HepG2 (cell line): ENCODE measurements around the gene UGT1A3. TPM values are rescaled to one million over a fixed set of nuclear protein-coding genes. Genes with fewer than 3 reads are reported as not detected.

Experiments
- ATAC-seq: fragments of 200-7000 bp; cut with Tn5 transposase; 3 replicates; pipeline ENCODE4 v1.9.1; 2020; ENCODE audit warnings: mild to moderate bottlenecking, moderate library complexity
- BruUV-seq: library from RNA; stranded (reverse); fragments of 400-500 nt; replicated peaks from 2 replicates; lab custom pipeline; 2021; lab: Mats Ljungman, UMichigan
- CTCF ChIA-PET: fragments of 300-600 bp; formaldehyde crosslinking; extraction: SDS; loops from one replicate; lab custom pipeline; 2021; ENCODE audit warnings: low total read pairs, inconsistent platforms, low intra/inter-chr PET ratio; lab: Yijun Ruan, JAX
- POLR2A ChIA-PET: fragments of 350-600 bp; sonication (Branson Sonifier 250); formaldehyde crosslinking; loops from one replicate; lab custom pipeline; 2020; ENCODE audit warnings: antibody characterized with exemption, inconsistent platforms; lab: Yijun Ruan, JAX
- DNase-seq: peaks from one replicate; pipeline ENCODE4 v3.0.0-alpha.2; 2015; ENCODE audit warnings: low spot score
- FAIRE-seq: peaks from 3 replicates; lab custom pipeline; 2011; peaks lifted over from hg19 to GRCh38; lab: Jason Lieb, UNC
- H2AFZ ChIP-seq: one replicate; pipeline ENCODE4 v1.6.1; 2011; ENCODE audit warnings: low read length, inconsistent platforms
- H3K27ac ChIP-seq: fragments of 300-600 bp; 3 replicates; pipeline ENCODE4 v1.8.0; 2011; ENCODE audit warnings: mixed run types, mild to moderate bottlenecking, mixed read lengths, low read length, inconsistent platforms; ENCODE audit not compliant: insufficient read depth; ENCODE audit errors: extremely low read length
- H3K27me3 ChIP-seq, 2 experiments: fragments of 200-600 bp in 1 of 2; 2 replicates in 1 of 2; 3 replicates in 1 of 2; pipeline versions ENCODE4 v1.6.0 to v1.8.0; 2011; ENCODE audit warnings: low read length in 2 of 2, mild to moderate bottlenecking in 2 of 2, moderate library complexity in 2 of 2, inconsistent platforms in 1 of 2; ENCODE audit not compliant: insufficient read depth in 2 of 2, control insufficient read depth in 1 of 2
- H3K36me3 ChIP-seq, 2 experiments: fragments of 200-600 bp in 1 of 2; replicated peaks in 1 of 2; 2 replicates in 1 of 2; 3 replicates in 1 of 2; pipeline versions ENCODE4 v1.5.1 to v1.8.0; 2011; ENCODE audit warnings: low read length in 2 of 2, inconsistent platforms in 1 of 2; ENCODE audit not compliant: insufficient read depth in 2 of 2, control insufficient read depth in 1 of 2
- H3K4me1 ChIP-seq: 2 replicates; pipeline ENCODE4 v1.5.1; 2012; ENCODE audit warnings: low read length, inconsistent platforms; ENCODE audit not compliant: insufficient read depth
- H3K4me2 ChIP-seq: 2 replicates; pipeline ENCODE4 v1.6.0; 2011; ENCODE audit warnings: low read depth, low read length, inconsistent platforms
- H3K4me3 ChIP-seq, 3 experiments: fragments of 200-600 bp in 1 of 3; sonication (generic), shearing (Covaris generic) in 1 of 3; replicated peaks in 1 of 3; 2 replicates each; pipeline ENCODE4 v1.5.1; 2011 to 2016; ENCODE audit warnings: low read length in 3 of 3, inconsistent platforms in 2 of 3, low read depth in 2 of 3, mild to moderate bottlenecking in 2 of 3, control low read depth in 1 of 3, mixed read lengths in 1 of 3; ENCODE audit not compliant: insufficient read depth in 1 of 3
- H3K79me2 ChIP-seq: one replicate; pipeline ENCODE4 v1.6.1; 2011; ENCODE audit warnings: low read length, inconsistent platforms; ENCODE audit not compliant: insufficient read depth
- H3K9ac ChIP-seq: 2 replicates; pipeline ENCODE4 v1.6.0; 2011; ENCODE audit warnings: mild to moderate bottlenecking, low read depth, low read length, inconsistent platforms; ENCODE audit not compliant: insufficient read depth
- H3K9me3 ChIP-seq: 2 replicates; pipeline ENCODE4 v1.5.1; 2012; ENCODE audit warnings: mild to moderate bottlenecking, low read length
- H4K20me1 ChIP-seq: 2 replicates; pipeline ENCODE4 v1.6.0; 2011; ENCODE audit warnings: inconsistent platforms, mild to moderate bottlenecking, low read length, moderate library complexity; ENCODE audit not compliant: insufficient read depth
- EZH2 ChIP-seq: conservative IDR thresholded peaks from 2 replicates; pipeline ENCODE4 v1.6.1; 2012; ENCODE audit warnings: mild to moderate bottlenecking, low read depth, low read length, moderate library complexity
- FOXC1 ChIP-seq: sonication (generic); formaldehyde crosslinking; IDR thresholded peaks from 2 replicates; pipeline ENCODE4 v1.8.0; 2022; ENCODE audit warnings: mild to moderate bottlenecking, missing genetic modification reagents, borderline replicate concordance
- GATA4 ChIP-seq: sonication (generic); IDR thresholded peaks from 2 replicates; pipeline ENCODE4 v1.6.1; 2016; ENCODE audit warnings: antibody characterized with exemption, low read depth, borderline replicate concordance
- KDM2A ChIP-seq: sonication (generic); formaldehyde crosslinking; IDR thresholded peaks from 2 replicates; pipeline ENCODE4 v1.4.0; 2020; ENCODE audit warnings: low read depth, missing genetic modification reagents, borderline replicate concordance
- RNF2 ChIP-seq: fragments of 450-650 bp; conservative IDR thresholded peaks from 2 replicates; pipeline ENCODE4 v1.6.1; 2016; ENCODE audit warnings: low read depth
- ZNF567 ChIP-seq: sonication (generic); formaldehyde crosslinking; IDR thresholded peaks from 2 replicates; pipeline ENCODE4 v1.8.1; 2023; ENCODE audit warnings: mild to moderate bottlenecking, missing genetic modification reagents, borderline replicate concordance
- ZNF572 ChIP-seq: sonication (generic); formaldehyde crosslinking; IDR thresholded peaks from 2 replicates; pipeline ENCODE4 v1.5.1; 2020; ENCODE audit warnings: mild to moderate bottlenecking, missing genetic modification reagents
- ZNF879 ChIP-seq: sonication (generic); formaldehyde crosslinking; IDR thresholded peaks from 2 replicates; pipeline ENCODE4 v1.8.1; 2023; ENCODE audit warnings: missing genetic modification reagents
- WGBS: methylation state at CpG from one replicate; pipeline ENCODE4 v1.1.6; 2017; ENCODE audit warnings: low lambda C conversion rate; 5-methylcytosine and 5-hydroxymethylcytosine counted together
- in situ Hi-C: cut with HindIII; loops from 2 replicates; pipeline ENCODE4 v1.10.0; 2017; ENCODE audit warnings: low pct_unique_long_range_greater_than_20kb; ENCODE audit not compliant: extremely low pct_ligation_motif_present
- intact Hi-C: fragments of 100-400 bp; cut with micrococcal nuclease; formaldehyde crosslinking; loops from one replicate; pipeline ENCODE4 v1.10.0; 2022; ENCODE audit not compliant: unreplicated experiment
- polyA plus RNA-seq, 8 experiments: library from polyadenylated mRNA; depleted of rRNA in 3 of 8; stranded (reverse) in 7 of 8; unstranded in 1 of 8; fragments of >200 nt; fragmentation: Illumina TruSeq in 4 of 8; extraction: Trizol in 4 of 8; gene quantifications; 2 replicates each; pipeline versions ENCODE4 v1.2.1 to v1.2.3, GENCODE V29; 2011 to 2016; ENCODE audit warnings: low read depth in 4 of 8, missing spikeins in 1 of 8, mixed read lengths in 1 of 8; ENCODE audit not compliant: insufficient read depth in 1 of 8
- total RNA-seq, 5 experiments: library from RNA; depleted of rRNA; stranded (reverse); fragments of >200 nt; fragmentation: Illumina TruSeq; extraction: Trizol; gene quantifications; 2 replicates each; pipeline ENCODE4 v1.2.3, GENCODE V29; 2016; ENCODE audit warnings: low read depth in 1 of 5
- TF ChIP-seq, protein P1 (sequence below): IDR thresholded peaks from 2 replicates; pipeline ENCODE4 v1.6.1; 2016; ENCODE audit warnings: missing biosample characterization, missing genetic modification reagents, low read depth
- TF ChIP-seq, protein P2 (sequence below): sonication (generic); formaldehyde crosslinking; IDR thresholded peaks from 2 replicates; pipeline ENCODE4 v1.5.0; 2020; ENCODE audit warnings: missing genetic modification reagents, mild to moderate bottlenecking, borderline replicate concordance
- TF ChIP-seq, protein P3 (sequence below): sonication (generic); formaldehyde crosslinking; IDR thresholded peaks from 2 replicates; pipeline ENCODE4 v1.5.1; 2020; ENCODE audit warnings: mild to moderate bottlenecking, moderate library complexity, missing genetic modification reagents
- TF ChIP-seq, protein P4 (sequence below), 2 experiments: fragments of 450-650 bp in 1 of 2; sonication (generic) in 1 of 2; formaldehyde crosslinking; IDR thresholded peaks; 2 replicates each; pipeline versions ENCODE4 v1.5.0 to v1.8.0; 2020 to 2022; ENCODE audit warnings: mild to moderate bottlenecking in 1 of 2, missing genetic modification reagents in 1 of 2
- TF ChIP-seq, protein P5 (sequence below): IDR thresholded peaks from 2 replicates; pipeline ENCODE4 v1.6.1; 2016; ENCODE audit warnings: low read depth
- TF ChIP-seq, protein P6 (sequence below): fragments of 450-650 bp; IDR thresholded peaks from 2 replicates; pipeline ENCODE4 v1.6.1; 2017

The UGT1A3 gene
- total and polyA plus RNA-seq, 2 of the 13 experiments (the other 11 are each of a cell fraction or from before 2014, with no cell fraction given), result not detected

DNA sequence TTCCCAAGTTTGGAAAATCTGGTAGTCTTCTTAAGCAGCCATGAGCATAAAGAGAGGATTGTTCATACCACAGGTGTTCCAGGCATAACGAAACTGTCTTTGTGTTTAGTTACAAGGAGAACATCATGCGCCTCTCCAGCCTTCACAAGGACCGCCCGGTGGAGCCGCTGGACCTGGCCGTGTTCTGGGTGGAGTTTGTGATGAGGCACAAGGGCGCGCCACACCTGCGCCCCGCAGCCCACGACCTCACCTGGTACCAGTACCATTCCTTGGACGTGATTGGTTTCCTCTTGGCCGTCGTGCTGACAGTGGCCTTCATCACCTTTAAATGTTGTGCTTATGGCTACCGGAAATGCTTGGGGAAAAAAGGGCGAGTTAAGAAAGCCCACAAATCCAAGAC, 43.3 kb downstream of the UGT1A3 start (continued):
- TF ChIP-seq, protein P1, sequence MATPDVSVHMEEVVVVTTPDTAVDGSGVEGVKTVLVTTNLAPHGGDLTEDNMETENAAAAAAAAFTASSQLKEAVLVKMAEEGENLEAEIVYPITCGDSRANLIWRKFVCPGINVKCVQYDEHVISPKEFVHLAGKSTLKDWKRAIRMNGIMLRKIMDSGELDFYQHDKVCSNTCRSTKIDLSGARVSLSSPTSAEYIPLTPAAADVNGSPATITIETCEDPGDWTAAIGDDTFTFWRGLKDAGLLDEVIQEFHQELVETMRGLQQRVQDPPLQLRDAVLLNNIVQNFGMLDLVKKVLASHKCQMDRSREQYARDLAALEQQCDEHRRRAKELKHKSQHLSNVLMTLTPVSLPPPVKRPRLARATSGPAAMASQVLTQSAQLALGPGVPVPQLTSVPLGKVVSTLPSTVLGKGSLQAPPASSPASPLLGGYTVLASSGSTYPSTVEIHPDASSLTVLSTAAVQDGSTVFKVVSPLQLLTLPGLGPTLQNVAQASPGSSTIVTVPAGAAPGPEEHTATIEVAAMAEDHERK (CRISPR knock-in tag), result no peak

DNA sequence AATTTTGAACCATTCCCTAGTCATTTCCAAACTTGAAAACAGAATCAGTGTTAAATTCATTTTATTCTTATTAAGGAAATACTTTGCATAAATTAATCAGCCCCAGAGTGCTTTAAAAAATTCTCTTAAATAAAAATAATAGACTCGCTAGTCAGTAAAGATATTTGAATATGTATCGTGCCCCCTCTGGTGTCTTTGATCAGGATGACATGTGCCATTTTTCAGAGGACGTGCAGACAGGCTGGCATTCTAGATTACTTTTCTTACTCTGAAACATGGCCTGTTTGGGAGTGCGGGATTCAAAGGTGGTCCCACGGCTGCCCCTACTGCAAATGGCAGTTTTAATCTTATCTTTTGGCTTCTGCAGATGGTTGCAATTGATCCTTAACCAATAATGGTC, 43.7 kb downstream of the UGT1A3 start:
- intact Hi-C loops, result no loop called here
- 59% methylated on average over 5 of the region's 5 CpGs for WGBS
- DNase-seq (no peak), ATAC-seq (no peak), FAIRE-seq (no peak)
- no peaks in the 10 kb centered on the region for H4K20me1 ChIP-seq
- TF ChIP-seq, protein P2, sequence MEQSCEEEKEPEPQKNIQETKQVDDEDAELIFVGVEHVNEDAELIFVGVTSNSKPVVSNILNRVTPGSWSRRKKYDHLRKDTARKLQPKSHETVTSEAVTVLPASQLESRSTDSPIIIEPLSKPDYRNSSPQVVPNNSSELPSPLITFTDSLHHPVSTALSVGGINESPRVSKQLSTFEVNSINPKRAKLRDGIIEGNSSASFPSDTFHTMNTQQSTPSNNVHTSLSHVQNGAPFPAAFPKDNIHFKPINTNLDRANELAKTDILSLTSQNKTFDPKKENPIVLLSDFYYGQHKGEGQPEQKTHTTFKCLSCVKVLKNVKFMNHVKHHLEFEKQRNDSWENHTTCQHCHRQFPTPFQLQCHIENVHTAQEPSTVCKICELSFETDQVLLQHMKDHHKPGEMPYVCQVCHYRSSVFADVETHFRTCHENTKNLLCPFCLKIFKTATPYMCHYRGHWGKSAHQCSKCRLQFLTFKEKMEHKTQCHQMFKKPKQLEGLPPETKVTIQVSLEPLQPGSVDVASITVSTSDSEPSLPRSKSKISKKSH (CRISPR knock-in tag), result no peak
- TF ChIP-seq, protein P3, sequence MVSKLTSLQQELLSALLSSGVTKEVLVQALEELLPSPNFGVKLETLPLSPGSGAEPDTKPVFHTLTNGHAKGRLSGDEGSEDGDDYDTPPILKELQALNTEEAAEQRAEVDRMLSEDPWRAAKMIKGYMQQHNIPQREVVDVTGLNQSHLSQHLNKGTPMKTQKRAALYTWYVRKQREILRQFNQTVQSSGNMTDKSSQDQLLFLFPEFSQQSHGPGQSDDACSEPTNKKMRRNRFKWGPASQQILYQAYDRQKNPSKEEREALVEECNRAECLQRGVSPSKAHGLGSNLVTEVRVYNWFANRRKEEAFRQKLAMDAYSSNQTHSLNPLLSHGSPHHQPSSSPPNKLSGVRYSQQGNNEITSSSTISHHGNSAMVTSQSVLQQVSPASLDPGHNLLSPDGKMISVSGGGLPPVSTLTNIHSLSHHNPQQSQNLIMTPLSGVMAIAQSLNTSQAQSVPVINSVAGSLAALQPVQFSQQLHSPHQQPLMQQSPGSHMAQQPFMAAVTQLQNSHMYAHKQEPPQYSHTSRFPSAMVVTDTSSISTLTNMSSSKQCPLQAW (CRISPR knock-in tag), result no peak
- TF ChIP-seq EZH2, result no peak
- TF ChIP-seq, protein P4, sequence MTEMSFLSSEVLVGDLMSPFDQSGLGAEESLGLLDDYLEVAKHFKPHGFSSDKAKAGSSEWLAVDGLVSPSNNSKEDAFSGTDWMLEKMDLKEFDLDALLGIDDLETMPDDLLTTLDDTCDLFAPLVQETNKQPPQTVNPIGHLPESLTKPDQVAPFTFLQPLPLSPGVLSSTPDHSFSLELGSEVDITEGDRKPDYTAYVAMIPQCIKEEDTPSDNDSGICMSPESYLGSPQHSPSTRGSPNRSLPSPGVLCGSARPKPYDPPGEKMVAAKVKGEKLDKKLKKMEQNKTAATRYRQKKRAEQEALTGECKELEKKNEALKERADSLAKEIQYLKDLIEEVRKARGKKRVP (CRISPR knock-in tag; IDR thresholded peaks at IDR 0.05), result no peak
- TF ChIP-seq, protein P5, sequence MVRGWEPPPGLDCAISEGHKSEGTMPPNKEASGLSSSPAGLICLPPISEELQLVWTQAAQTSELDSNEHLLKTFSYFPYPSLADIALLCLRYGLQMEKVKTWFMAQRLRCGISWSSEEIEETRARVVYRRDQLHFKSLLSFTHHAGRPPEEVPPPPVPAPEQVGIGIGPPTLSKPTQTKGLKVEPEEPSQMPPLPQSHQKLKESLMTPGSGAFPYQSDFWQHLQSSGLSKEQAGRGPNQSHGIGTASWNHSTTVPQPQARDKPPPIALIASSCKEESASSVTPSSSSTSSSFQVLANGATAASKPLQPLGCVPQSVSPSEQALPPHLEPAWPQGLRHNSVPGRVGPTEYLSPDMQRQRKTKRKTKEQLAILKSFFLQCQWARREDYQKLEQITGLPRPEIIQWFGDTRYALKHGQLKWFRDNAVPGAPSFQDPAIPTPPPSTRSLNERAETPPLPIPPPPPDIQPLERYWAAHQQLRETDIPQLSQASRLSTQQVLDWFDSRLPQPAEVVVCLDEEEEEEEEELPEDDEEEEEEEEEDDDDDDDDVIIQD (CRISPR knock-in tag), result no peak
- TF ChIP-seq GATA4, result no peak
- TF ChIP-seq ZNF572 (CRISPR knock-in tag), result no peak
- TF ChIP-seq RNF2, result no peak
- TF ChIP-seq ZNF879, result no peak
- TF ChIP-seq, protein P6, sequence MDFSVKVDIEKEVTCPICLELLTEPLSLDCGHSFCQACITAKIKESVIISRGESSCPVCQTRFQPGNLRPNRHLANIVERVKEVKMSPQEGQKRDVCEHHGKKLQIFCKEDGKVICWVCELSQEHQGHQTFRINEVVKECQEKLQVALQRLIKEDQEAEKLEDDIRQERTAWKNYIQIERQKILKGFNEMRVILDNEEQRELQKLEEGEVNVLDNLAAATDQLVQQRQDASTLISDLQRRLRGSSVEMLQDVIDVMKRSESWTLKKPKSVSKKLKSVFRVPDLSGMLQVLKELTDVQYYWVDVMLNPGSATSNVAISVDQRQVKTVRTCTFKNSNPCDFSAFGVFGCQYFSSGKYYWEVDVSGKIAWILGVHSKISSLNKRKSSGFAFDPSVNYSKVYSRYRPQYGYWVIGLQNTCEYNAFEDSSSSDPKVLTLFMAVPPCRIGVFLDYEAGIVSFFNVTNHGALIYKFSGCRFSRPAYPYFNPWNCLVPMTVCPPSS, result no peak
- TF ChIP-seq FOXC1 (CRISPR knock-in tag), result no peak
- no peak for TF ChIP-seq KDM2A
- TF ChIP-seq ZNF567 (CRISPR knock-in tag), result no peak
- ChIA-PET POLR2A (no interaction called here), CTCF (no interaction called here)
- in situ Hi-C loops, result no loop called here
- H3K9me3 ChIP-seq, result peaks cover 5% of the 10 kb centered on the region; the same call in 1 of the 2 replicates
- H3K36me3 ChIP-seq, result no peaks in the 10 kb centered on the region
- BruUV-seq, result no TSS peak
- no peak overlapping the region for H3K9ac ChIP-seq
- H3K4me2 ChIP-seq, result no peak overlapping the region
- peaks cover 1 to 44% of the 10 kb centered on the region in 2 experiments; a peak in 4 of 5 replicates for H3K27me3 ChIP-seq
- H3K79me2 ChIP-seq, result no peaks in the 10 kb centered on the region
- no peaks in the 10 kb centered on the region for H3K4me1 ChIP-seq
- H3K4me3 ChIP-seq, result no peak overlapping the region
- H3K27ac ChIP-seq, result no peak overlapping the region
- H2AFZ ChIP-seq, result no peak overlapping the region
